Memory B cell (primary cell): ENCODE measurements around the gene CDYL.

Experiments
- ATAC-seq: fragments of 150-1000 bp; cut with Tn5 transposase; 2 replicates; pipeline ENCODE4 v1.10.0; 2021; ENCODE audit warnings: low read depth, mild to moderate bottlenecking, moderate library complexity
- DNase-seq, 2 donors: peaks; one replicate each; pipeline ENCODE4 v3.0.0; 2022; ENCODE audit warnings: low spot score in 2 of 2
- H3K27ac Mint-ChIP-seq: one replicate; pipeline ENCODE4 v1.8.0; 2022; ENCODE audit warnings: mild to moderate bottlenecking, moderate library complexity, mixed read lengths
- H3K27me3 Mint-ChIP-seq: one replicate; pipeline ENCODE4 v1.8.0; 2022; ENCODE audit warnings: mixed read lengths
- H3K36me3 Mint-ChIP-seq: one replicate; pipeline ENCODE4 v1.8.0; 2022; ENCODE audit warnings: mild to moderate bottlenecking, mixed read lengths
- H3K4me1 Mint-ChIP-seq: one replicate; pipeline ENCODE4 v1.8.0; 2022; ENCODE audit warnings: mixed read lengths
- H3K4me3 Mint-ChIP-seq: one replicate; pipeline ENCODE4 v1.8.0; 2022; ENCODE audit warnings: mild to moderate bottlenecking, moderate library complexity, mixed read lengths
- H3K9me3 Mint-ChIP-seq: one replicate; pipeline ENCODE4 v1.8.0; 2022; ENCODE audit warnings: mixed read lengths

Gene CDYL

DNA sequence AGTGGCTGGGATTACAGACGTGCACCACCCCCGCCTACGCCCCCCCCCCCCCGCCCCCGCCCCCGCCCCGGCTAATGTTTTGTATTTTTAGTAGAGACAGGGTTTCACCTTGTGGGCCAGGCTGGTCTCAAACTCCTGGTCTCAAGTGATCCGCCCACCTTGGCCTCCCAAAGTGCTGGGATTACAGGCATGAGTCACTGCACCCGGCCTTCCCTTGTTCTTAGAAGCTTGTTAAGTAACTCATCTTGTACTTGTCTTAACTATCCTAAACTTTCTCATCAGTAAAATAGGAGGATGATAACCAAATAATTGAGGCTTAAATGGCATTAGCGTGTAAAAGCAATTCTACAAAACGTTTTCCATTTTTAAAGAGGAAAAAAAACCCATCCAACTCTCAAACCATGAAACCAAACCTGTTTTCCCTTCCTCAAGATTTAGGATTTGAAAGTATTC, 4.2 kb downstream of the CDYL start:
- peaks cover 44% of the 10 kb centered on the region for H3K4me1 Mint-ChIP-seq

DNA sequence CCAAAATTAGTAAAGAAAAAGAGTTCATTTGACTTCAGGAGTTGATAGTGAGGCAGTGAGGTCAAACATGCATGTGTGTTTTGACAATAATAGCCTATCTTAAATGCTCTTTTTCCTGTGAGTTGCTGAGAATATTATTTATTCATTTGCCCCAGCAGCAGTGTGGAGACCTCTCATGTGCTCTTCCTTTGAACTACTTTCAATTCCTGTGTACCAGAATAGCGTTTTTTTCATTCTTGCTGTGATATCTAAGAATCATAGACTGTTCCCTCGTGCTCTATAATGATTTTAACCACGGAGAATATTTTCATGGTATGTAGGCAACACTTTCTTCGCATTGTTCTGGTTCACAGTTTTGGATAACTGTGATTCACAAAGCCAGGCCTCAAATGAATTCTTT, 5.2 kb downstream of the CDYL start:
- DNase-seq: no peak
- ATAC-seq: no peak
- H3K4me1 Mint-ChIP-seq: peaks cover 47% of the 10 kb centered on the region
- no peaks in the 10 kb centered on the region for H3K27me3 Mint-ChIP-seq
- peak overlapping the region; percentile 76 for H3K27ac Mint-ChIP-seq
- peaks cover 8% of the 10 kb centered on the region for H3K36me3 Mint-ChIP-seq
- H3K9me3 Mint-ChIP-seq: peaks cover 7% of the 10 kb centered on the region
- peak overlapping the region; percentile 27 for H3K4me3 Mint-ChIP-seq

More for the DNA sequence above, 4.2 kb downstream of the CDYL start:
- Mint-ChIP-seq H3K27me3 (no peaks in the 10 kb centered on the region), H3K4me3 (no peak overlapping the region), H3K36me3 (peaks cover 8% of the 10 kb centered on the region), H3K27ac (no peak overlapping the region), H3K9me3 (peaks cover 7% of the 10 kb centered on the region)
- ATAC-seq (no peak), DNase-seq (no peak)

DNA sequence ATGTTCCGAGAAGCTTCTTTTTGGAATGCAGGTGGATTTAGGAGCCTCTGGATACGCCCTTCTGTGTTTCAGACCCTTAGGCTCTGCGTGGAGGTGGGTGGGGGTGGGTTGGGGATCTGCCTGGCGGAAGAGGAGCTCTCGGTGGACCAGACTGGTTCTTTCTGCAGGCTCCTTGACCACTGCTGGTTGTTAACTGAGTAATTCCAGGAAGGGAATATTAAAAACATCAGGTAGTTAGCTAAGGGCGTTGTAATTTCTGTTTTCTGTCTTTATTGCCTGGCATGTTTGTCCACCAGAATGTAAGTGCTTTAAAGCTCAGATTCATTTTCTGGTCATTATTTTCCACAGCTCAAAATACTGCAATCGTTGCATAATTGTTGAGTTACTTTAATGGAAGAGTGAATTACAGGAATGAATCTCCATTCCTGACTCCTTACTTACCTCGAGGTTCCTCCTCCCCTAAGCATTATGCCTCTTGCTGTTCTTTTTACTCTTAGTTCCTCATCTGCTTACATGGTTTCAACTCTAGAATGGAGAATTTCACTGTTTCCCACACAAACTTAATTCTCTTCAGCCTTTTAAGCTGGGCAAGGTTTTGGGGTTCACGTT, 5.9 kb downstream of the CDYL start:
- Mint-ChIP-seq H3K9me3 (peaks cover 7% of the 10 kb centered on the region), H3K4me3 (no peak overlapping the region), H3K36me3 (peaks cover 8% of the 10 kb centered on the region), H3K27me3 (no peaks in the 10 kb centered on the region), H3K4me1 (peaks cover 53% of the 10 kb centered on the region), H3K27ac (peak overlapping the region; percentile 76)
- DNase-seq (no peak), ATAC-seq (no peak)

DNA sequence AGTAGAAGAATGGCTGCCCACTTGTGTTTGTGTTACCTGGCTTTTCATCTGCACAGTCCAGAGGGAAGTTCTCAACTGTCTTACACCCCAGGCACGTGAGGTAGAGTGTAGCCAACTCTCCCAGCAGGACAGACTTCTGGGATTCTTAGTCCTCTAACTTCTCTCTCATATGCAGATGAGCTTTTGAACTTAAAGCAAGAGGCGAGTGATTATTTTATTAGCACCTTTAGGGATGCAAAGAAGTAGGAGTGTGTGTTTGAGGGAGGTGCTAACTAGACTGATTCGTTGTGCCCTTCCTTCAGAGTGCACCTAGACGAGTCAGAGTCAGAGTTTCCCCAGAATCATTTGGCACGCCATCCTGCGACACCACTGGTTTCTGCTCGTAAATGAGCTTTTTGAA, 10.8 kb downstream of the CDYL start:
- Mint-ChIP-seq H3K27ac (no peak overlapping the region), H3K27me3 (no peaks in the 10 kb centered on the region), H3K36me3 (peaks cover 7% of the 10 kb centered on the region), H3K4me1 (peaks cover 44% of the 10 kb centered on the region), H3K4me3 (no peak overlapping the region), H3K9me3 (peaks cover 1% of the 10 kb centered on the region)
- DNase-seq: no peak
- no peak for ATAC-seq

DNA sequence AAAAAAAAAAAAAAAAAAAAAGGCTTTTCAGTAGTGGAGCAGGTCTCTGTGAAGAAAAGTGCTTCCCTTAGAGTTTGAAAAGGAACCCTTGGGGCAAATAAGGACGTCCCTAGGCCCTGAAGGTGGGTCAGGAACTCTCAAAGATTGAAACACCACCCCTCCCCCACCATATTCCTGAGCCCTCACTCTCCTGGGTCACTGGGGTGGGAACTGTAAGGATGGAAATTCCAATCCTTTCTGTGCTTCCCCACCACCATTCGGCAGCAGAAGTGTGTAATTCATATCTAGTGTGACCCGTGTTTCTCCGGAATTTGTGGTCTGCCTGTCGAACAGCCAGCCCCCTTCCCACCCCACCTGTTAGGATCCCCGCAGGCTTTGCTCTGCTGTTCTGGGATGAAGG, 12.3 kb downstream of the CDYL start:
- peaks cover 7% of the 10 kb centered on the region for H3K36me3 Mint-ChIP-seq
- H3K4me1 Mint-ChIP-seq: peaks cover 39% of the 10 kb centered on the region
- no peak overlapping the region for H3K27ac Mint-ChIP-seq
- H3K4me3 Mint-ChIP-seq: no peak overlapping the region
- H3K9me3 Mint-ChIP-seq: peaks cover 1% of the 10 kb centered on the region
- no peak for ATAC-seq
- no peaks in the 10 kb centered on the region for H3K27me3 Mint-ChIP-seq
- DNase-seq: no peak

- Mint-ChIP-seq H3K27me3 (no peaks in the 10 kb centered on the region), H3K36me3 (peaks cover 3% of the 10 kb centered on the region), H3K4me3 (peak overlapping the region; percentile 72), H3K4me1 (peaks cover 34% of the 10 kb centered on the region), H3K27ac (no peak overlapping the region), H3K9me3 (no peaks in the 10 kb centered on the region)
- DNase-seq (peak; percentile 44 to 56), ATAC-seq (peak; percentile 100)
These were observed 12.9 kb downstream of the CDYL start for GRCh38 chr6:4788953-4789584.

- H3K27ac Mint-ChIP-seq: no peak overlapping the region
These were observed 14.1 kb downstream of the CDYL start for GRCh38 chr6:4790158-4790899.

DNA sequence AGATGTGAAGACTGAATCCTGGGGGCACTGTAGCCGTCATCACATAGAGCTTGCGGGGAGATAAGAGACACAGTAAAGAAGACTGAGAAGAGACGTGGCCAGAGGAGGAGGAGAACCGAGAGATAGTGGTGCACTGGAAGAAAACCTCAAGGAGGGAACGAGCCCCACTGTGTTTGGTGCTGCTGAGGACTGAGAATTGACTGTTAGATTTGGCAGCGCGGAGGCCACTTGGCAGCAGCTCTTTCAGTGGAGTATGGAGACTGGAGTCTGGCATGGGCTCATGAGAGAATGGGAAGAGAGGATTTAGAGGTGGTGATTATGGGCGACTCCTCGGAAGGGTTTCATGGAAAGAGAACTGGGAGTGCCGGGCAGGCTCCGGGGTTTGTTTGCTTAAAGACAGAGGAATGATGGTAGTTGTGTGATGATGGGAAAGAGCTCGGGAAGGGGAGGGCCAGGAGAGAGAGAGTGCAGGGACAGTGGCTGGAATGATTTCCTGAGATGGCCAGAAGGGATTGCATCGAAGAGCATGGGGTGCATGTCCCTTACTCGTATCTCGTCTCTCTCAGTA, 18.0 kb downstream of the CDYL start:
- DNase-seq: no peak
- Mint-ChIP-seq H3K36me3 (peaks cover 1% of the 10 kb centered on the region), H3K27me3 (no peaks in the 10 kb centered on the region), H3K4me3 (no peak overlapping the region), H3K4me1 (peaks cover 25% of the 10 kb centered on the region), H3K27ac (no peak overlapping the region), H3K9me3 (no peaks in the 10 kb centered on the region)
- no peak for ATAC-seq

More at GRCh38 chr6:4790158-4790899, 14.1 kb downstream of the CDYL start:
- no peaks in the 10 kb centered on the region for H3K9me3 Mint-ChIP-seq
- H3K4me3 Mint-ChIP-seq: no peak overlapping the region
- peaks cover 3% of the 10 kb centered on the region for H3K36me3 Mint-ChIP-seq
- peaks cover 32% of the 10 kb centered on the region for H3K4me1 Mint-ChIP-seq
- H3K27me3 Mint-ChIP-seq: no peaks in the 10 kb centered on the region
- ATAC-seq (no peak), DNase-seq (no peak)

DNA sequence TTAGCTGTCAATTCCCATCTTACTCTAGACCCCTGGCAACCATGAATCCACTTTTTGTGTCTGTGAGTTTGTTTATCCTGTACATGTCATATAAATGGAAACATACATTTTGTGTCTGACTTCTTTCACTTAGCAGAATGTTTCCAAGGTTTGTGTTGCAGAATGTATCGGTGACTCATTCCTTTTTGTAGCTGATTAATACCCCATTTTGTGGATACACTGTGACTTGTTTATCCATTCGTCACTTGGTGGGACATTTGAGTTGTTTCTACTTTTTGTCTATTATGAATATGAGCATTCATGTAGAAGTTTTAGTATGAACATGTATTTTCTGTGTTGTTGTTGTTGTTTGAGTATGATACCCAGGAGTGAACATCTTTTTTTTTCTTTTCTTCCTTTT, 21.4 kb downstream of the CDYL start:
- Mint-ChIP-seq H3K4me1 (peaks cover 33% of the 10 kb centered on the region), H3K27ac (peak overlapping the region; percentile 11), H3K4me3 (no peak overlapping the region), H3K27me3 (no peaks in the 10 kb centered on the region), H3K36me3 (peaks cover 4% of the 10 kb centered on the region), H3K9me3 (peaks cover 5% of the 10 kb centered on the region)
- DNase-seq: no peak
- ATAC-seq: no peak

DNA sequence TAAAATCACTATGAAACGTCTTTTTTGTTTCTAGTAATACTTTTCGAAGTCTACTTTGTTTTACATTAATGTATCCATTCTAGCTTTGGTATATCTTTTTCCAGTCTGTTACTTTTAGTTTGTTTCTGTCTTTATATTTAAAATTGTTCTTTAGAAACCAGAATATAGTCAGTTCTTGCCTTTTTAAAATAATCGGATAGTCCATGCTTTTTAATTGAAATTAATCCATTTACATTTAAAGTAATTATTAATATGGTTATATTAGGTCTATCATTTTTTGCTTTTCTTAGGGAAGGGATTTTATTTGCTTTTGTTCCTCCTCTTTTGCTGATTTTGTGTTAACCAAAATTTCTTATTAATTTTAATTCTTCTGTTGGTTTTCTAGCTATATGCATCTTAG, 23.7 kb downstream of the CDYL start:
- Mint-ChIP-seq H3K27ac (no peak overlapping the region), H3K9me3 (peaks cover 5% of the 10 kb centered on the region), H3K27me3 (no peaks in the 10 kb centered on the region), H3K4me3 (no peak overlapping the region), H3K36me3 (peaks cover 4% of the 10 kb centered on the region), H3K4me1 (peaks cover 46% of the 10 kb centered on the region)
- ATAC-seq: no peak
- DNase-seq: no peak

- peak overlapping the region; percentile 3 for H3K4me3 Mint-ChIP-seq
- ATAC-seq (no peak), DNase-seq (no peak)
- peaks cover 4% of the 10 kb centered on the region for H3K36me3 Mint-ChIP-seq
- peaks cover 5% of the 10 kb centered on the region for H3K9me3 Mint-ChIP-seq
- no peaks in the 10 kb centered on the region for H3K27me3 Mint-ChIP-seq
- H3K4me1 Mint-ChIP-seq: peaks cover 49% of the 10 kb centered on the region
- H3K27ac Mint-ChIP-seq: peak overlapping the region; percentile 61
These were observed 24.5 kb downstream of the CDYL start for GRCh38 chr6:4800662-4801061.

GRCh38 chr6:4801491-4802110, 25.4 kb downstream of the CDYL start:
- DNase-seq: no peak
- Mint-ChIP-seq H3K27ac (peak overlapping the region; percentile 33), H3K27me3 (no peaks in the 10 kb centered on the region), H3K9me3 (peaks cover 5% of the 10 kb centered on the region), H3K4me1 (peaks cover 51% of the 10 kb centered on the region), H3K4me3 (peak overlapping the region; percentile 21), H3K36me3 (peaks cover 4% of the 10 kb centered on the region)
- peak; percentile 79 for ATAC-seq

DNA sequence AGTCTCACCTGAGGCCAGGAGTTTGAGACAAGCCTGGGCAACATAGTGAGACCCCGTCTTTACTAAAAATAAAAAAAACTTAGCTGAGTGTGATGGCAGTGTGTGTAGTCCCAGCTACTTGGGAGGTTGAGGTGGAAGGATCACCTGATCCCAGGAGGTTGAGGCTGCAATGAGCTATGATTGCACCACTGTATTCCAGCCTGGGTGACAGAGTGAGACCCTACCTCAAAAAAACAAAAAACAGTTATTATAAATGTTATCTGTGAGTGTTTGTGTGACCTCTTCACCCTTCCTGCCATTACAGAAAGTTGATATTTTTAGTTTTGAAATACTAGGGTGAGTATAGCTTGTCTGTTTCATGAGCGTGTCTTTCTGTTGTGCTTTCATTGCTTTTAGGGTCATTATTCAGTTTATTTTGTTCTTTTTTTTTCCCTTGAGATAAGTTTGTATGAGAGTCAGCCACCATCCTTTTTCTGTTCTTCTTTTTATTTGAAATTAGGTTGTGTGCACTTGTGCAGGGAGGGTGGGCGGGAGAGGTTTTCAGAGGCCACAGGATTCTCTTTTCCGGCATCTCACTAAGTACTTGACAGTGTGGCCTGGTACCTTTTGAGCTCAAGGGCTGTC, 26.2 kb downstream of the CDYL start:
- Mint-ChIP-seq H3K9me3 (peaks cover 5% of the 10 kb centered on the region), H3K36me3 (peaks cover 4% of the 10 kb centered on the region), H3K27me3 (no peaks in the 10 kb centered on the region), H3K4me1 (peaks cover 50% of the 10 kb centered on the region), H3K27ac (peak overlapping the region; percentile 33), H3K4me3 (peak overlapping the region; percentile 67)
- DNase-seq (no peak), ATAC-seq (peak; percentile 58)
